Fibroblast of lung (primary cell): ENCODE results near the gene MORN4. TPM values are rescaled to one million over a fixed set of nuclear protein-coding genes. Genes with fewer than 3 reads are reported as not detected.
A peak's percentile ranks its signal among the peaks of the same experiment; 100 is the strongest.

Experiments used
- DNase-seq, 2 donors: peaks; one replicate each; pipeline versions ENCODE4 v3.0.0 to v3.0.0-alpha.2; 2010; ENCODE audit warnings: low read depth in 2 of 2
- H2AFZ ChIP-seq: 2 replicates; pipeline ENCODE4 v1.5.1; 2012; ENCODE audit warnings: low read length, control low read depth, inconsistent platforms
- H3K27ac ChIP-seq: 2 replicates; pipeline ENCODE4 v1.5.1; 2011; ENCODE audit warnings: low read length, control low read depth; ENCODE audit not compliant: insufficient read depth
- H3K27me3 ChIP-seq: 2 replicates; pipeline ENCODE4 v1.5.1; 2011; ENCODE audit warnings: mild to moderate bottlenecking, low read length; ENCODE audit not compliant: control insufficient read depth, insufficient read depth
- H3K36me3 ChIP-seq: 2 replicates; pipeline ENCODE4 v1.5.1; 2011; ENCODE audit warnings: low read length; ENCODE audit not compliant: control insufficient read depth, insufficient read depth
- H3K4me1 ChIP-seq: 2 replicates; pipeline ENCODE4 v1.5.1; 2011; ENCODE audit warnings: low read length; ENCODE audit not compliant: control insufficient read depth, insufficient read depth; ENCODE audit errors: extremely low read depth
- H3K4me2 ChIP-seq: 2 replicates; pipeline ENCODE4 v1.5.1; 2011; ENCODE audit warnings: low read length, control low read depth; ENCODE audit not compliant: insufficient read depth; ENCODE audit errors: extremely low read depth
- H3K4me3 ChIP-seq, 4 experiments: fragments of 200-600 bp in 1 of 4; sonication (generic) in 1 of 4; replicated peaks in 1 of 4; 2 replicates each; pipeline ENCODE4 v1.5.1; 2011 to 2016; ENCODE audit warnings: low read length in 4 of 4, low read depth in 3 of 4, mild to moderate bottlenecking in 3 of 4, control low read depth in 2 of 4, inconsistent platforms in 1 of 4, mixed read lengths in 1 of 4; ENCODE audit not compliant: insufficient read depth in 1 of 4; ENCODE audit errors: control extremely low read depth in 1 of 4
- H3K79me2 ChIP-seq: 2 replicates; pipeline ENCODE4 v1.5.1; 2012; ENCODE audit warnings: mild to moderate bottlenecking, low read length, inconsistent platforms; ENCODE audit not compliant: control insufficient read depth, insufficient read depth
- H3K9ac ChIP-seq: 2 replicates; pipeline ENCODE4 v1.5.1; 2011; ENCODE audit warnings: mild to moderate bottlenecking, low read length, control low read depth; ENCODE audit not compliant: insufficient read depth
- H3K9me3 ChIP-seq: 2 replicates; pipeline ENCODE4 v1.5.1; 2012; ENCODE audit warnings: low read depth, low read length; ENCODE audit not compliant: control insufficient read depth, insufficient read depth
- H4K20me1 ChIP-seq: 2 replicates; pipeline ENCODE4 v1.5.1; 2011; ENCODE audit warnings: low read length; ENCODE audit not compliant: control insufficient read depth, insufficient read depth; ENCODE audit errors: extremely low read depth
- EZH2 ChIP-seq: IDR thresholded peaks from 2 replicates; pipeline ENCODE4 v1.5.1; 2012; ENCODE audit warnings: low read length, control low read depth, mild to moderate bottlenecking; ENCODE audit errors: missing control alignments
- polyA plus RNA-seq, 2 donors: library from polyadenylated mRNA; depleted of rRNA in 1 of 2; stranded (reverse) in 1 of 2; unstranded in 1 of 2; fragments of >200 nt; gene quantifications; 2 replicates each; pipeline ENCODE4 v1.2.1, GENCODE V29; 2011 to 2012; ENCODE audit warnings: missing spikeins in 1 of 2
- total RNA-seq: library from RNA; depleted of rRNA; stranded (reverse); fragments of >200 nt; gene quantifications from 2 replicates; pipeline ENCODE4 v1.2.1, GENCODE V29; 2014
- TF ChIP-seq, protein P1 (sequence below), 2 donors: IDR thresholded peaks in 1 of 2; conservative IDR thresholded peaks in 1 of 2; 1 replicate in 1 of 2; 2 replicates in 1 of 2; pipeline ENCODE4 v1.5.1; 2011 to 2012; ENCODE audit warnings: low read length in 2 of 2, control low read depth in 1 of 2, inconsistent platforms in 1 of 2, low read depth in 1 of 2, mild to moderate bottlenecking in 1 of 2

Gene MORN4
- total and polyA plus RNA-seq, 2 donors (not counting 1 experiment from before 2014, with no cell fraction given), result 13.2 to 13.4 TPM

GRCh38 chr10:97612386-97612785 lies 20.9 kb downstream of the MORN4 start:
- Histone ChIP-seq H3K9ac (no peak overlapping the region), H3K4me3 (no peak overlapping the region), H4K20me1 (no peaks in the 10 kb centered on the region), H3K27me3 (no peaks in the 10 kb centered on the region), H3K36me3 (no peaks in the 10 kb centered on the region), H3K27ac (no peak overlapping the region), H3K4me2 (no peak overlapping the region), H2AFZ (no peak overlapping the region), H3K79me2 (no peaks in the 10 kb centered on the region), H3K4me1 (no peaks in the 10 kb centered on the region), H3K9me3 (no peaks in the 10 kb centered on the region)
- DNase-seq, result peak; percentile 42 to 46
- TF ChIP-seq EZH2, result no peak
- TF ChIP-seq, protein P1, sequence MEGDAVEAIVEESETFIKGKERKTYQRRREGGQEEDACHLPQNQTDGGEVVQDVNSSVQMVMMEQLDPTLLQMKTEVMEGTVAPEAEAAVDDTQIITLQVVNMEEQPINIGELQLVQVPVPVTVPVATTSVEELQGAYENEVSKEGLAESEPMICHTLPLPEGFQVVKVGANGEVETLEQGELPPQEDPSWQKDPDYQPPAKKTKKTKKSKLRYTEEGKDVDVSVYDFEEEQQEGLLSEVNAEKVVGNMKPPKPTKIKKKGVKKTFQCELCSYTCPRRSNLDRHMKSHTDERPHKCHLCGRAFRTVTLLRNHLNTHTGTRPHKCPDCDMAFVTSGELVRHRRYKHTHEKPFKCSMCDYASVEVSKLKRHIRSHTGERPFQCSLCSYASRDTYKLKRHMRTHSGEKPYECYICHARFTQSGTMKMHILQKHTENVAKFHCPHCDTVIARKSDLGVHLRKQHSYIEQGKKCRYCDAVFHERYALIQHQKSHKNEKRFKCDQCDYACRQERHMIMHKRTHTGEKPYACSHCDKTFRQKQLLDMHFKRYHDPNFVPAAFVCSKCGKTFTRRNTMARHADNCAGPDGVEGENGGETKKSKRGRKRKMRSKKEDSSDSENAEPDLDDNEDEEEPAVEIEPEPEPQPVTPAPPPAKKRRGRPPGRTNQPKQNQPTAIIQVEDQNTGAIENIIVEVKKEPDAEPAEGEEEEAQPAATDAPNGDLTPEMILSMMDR (conservative IDR thresholded peaks at IDR 0.05 in 1 of 2, IDR thresholded peaks at IDR 0.05 in 1 of 2; ENCODE audit: low read depth in 1 of 2, low read length in 2 of 2), result peak; percentile 3 to 8

DNA sequence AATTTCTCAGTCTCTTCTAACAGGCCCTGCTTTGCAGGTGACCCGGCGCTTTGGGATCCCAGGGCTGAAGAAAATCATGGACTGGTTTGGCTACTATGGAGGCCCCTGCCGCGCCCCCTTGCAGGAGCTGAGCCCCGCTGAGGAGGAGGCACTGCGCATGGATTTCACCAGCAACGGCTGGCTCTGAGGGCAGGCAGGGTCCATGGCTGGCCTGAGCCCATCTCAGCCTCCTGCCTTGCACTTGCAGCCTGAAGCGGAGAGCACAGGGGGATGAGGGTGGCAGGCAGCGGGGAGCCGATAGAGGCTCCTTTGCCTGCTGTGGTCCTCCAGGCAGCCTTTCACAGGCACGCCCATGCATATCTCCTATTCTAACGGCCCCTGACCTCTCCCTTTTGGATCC lies 21.8 kb downstream of the MORN4 start:
- Histone ChIP-seq H3K79me2 (no peaks in the 10 kb centered on the region), H3K9ac (no peak overlapping the region), H4K20me1 (no peaks in the 10 kb centered on the region), H3K27ac (no peak overlapping the region), H3K9me3 (no peaks in the 10 kb centered on the region), H3K4me3 (no peak overlapping the region), H2AFZ (no peak overlapping the region), H3K27me3 (no peaks in the 10 kb centered on the region), H3K4me1 (no peaks in the 10 kb centered on the region), H3K36me3 (no peaks in the 10 kb centered on the region), H3K4me2 (no peak overlapping the region)
- TF ChIP-seq, protein P1 (conservative IDR thresholded peaks at IDR 0.05 in 1 of 2, IDR thresholded peaks at IDR 0.05 in 1 of 2; ENCODE audit: low read depth in 1 of 2, low read length in 2 of 2), result no peak
- TF ChIP-seq EZH2, result no peak
- no peak for DNase-seq

DNA sequence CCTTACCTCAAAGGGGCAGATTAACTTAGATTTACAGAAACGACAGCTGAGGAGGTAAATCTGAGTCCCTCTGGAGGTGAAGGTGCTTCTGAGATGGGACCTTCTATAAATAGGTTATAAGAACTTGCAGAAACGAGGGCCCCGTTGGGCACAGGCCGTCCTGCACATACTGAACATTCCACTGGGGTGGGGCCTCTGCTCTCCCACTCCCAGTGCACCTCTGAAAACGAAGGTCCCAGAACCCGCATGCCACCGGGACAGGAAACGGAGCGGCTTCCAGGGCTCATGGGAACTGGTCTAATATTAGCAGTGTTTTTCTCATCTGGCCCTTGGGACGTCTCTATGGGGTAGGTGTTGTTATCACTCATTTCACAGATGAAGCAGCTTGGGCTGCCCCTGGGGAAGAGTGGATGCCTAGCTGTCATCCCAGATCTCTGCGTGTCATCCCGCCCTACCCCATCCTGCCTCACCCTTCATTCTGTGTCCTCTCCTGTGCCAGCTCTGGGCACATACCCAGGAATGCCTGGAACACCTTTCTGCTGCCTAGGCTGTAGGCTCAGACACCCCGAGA lies 24.2 kb downstream of the MORN4 start:
- Histone ChIP-seq H3K9me3 (no peaks in the 10 kb centered on the region), H3K9ac (no peak overlapping the region), H3K27me3 (no peaks in the 10 kb centered on the region), H3K27ac (no peak overlapping the region), H3K4me3 (no peak overlapping the region), H3K4me2 (no peak overlapping the region), H3K4me1 (no peaks in the 10 kb centered on the region), H2AFZ (no peak overlapping the region), H4K20me1 (no peaks in the 10 kb centered on the region), H3K36me3 (no peaks in the 10 kb centered on the region), H3K79me2 (no peaks in the 10 kb centered on the region)
- DNase-seq, result no peak
- TF ChIP-seq, protein P1 (conservative IDR thresholded peaks at IDR 0.05 in 1 of 2, IDR thresholded peaks at IDR 0.05 in 1 of 2; ENCODE audit: low read depth in 1 of 2, low read length in 2 of 2), result no peak
- no peak for TF ChIP-seq EZH2
